Stimulated activated CD4-positive, alpha-beta T cell treated with anti-CD3 and anti-CD28 coated beads, Interleukin-12 subunit alpha, Interleukin-12 subunit beta, amount 100 ng/mL, for 24 hours (primary cell): Measurements from ENCODE around the gene DBH.

Source experiments
- DNase-seq, 2 experiments: peaks; one replicate each; pipeline ENCODE4 v3.0.0-alpha.2; 2020; ENCODE audit warnings: low read depth in 2 of 2

The DBH gene

GRCh38 chr9:133604856-133605255 is 31.3 kb upstream of the DBH start:
- no peak for DNase-seq

- DNase-seq = no peak
These were observed 30.7 kb upstream of the DBH start for GRCh38 chr9:133605446-133605845.

GRCh38 chr9:133605856-133606707 is 30.1 kb upstream of the DBH start:
- DNase-seq = no peak

- DNase-seq = no peak
These were observed 29.5 kb upstream of the DBH start for GRCh38 chr9:133606708-133607025.

- DNase-seq = no peak
These were observed 28.8 kb upstream of the DBH start for GRCh38 chr9:133607381-133607780.

- no peak for DNase-seq
These were observed 28.2 kb upstream of the DBH start for GRCh38 chr9:133607976-133608375.

GRCh38 chr9:133608382-133608781 is 27.8 kb upstream of the DBH start:
- no peak for DNase-seq

- no peak for DNase-seq
These were observed 27.3 kb upstream of the DBH start for GRCh38 chr9:133608889-133609288.

- DNase-seq = no peak
These were observed 26.7 kb upstream of the DBH start, which contains the start of gene FAM163B for GRCh38 chr9:133609311-133610098. Gene FAM163B, minus strand, starts transcription at chr9:133609389. Its CDS starts 29,166 bp downstream, at chr9:133580223.

- no peak for DNase-seq
These were observed 25.3 kb upstream of the DBH start for GRCh38 chr9:133610845-133611244.

GRCh38 chr9:133612051-133612450 is 24.1 kb upstream of the DBH start:
- DNase-seq = no peak

- DNase-seq = no peak
These were observed 23.3 kb upstream of the DBH start for GRCh38 chr9:133612816-133613215.

GRCh38 chr9:133613432-133613831 is 22.7 kb upstream of the DBH start:
- DNase-seq = no peak

- no peak for DNase-seq
These were observed 22.1 kb upstream of the DBH start for GRCh38 chr9:133614056-133614455.

GRCh38 chr9:133614678-133615077 is 21.5 kb upstream of the DBH start:
- DNase-seq = no peak

GRCh38 chr9:133615186-133615585 is 21.0 kb upstream of the DBH start:
- DNase-seq = no peak

GRCh38 chr9:133615606-133616188 is 20.5 kb upstream of the DBH start:
- no peak for DNase-seq

- no peak for DNase-seq
These were observed 19.3 kb upstream of the DBH start for GRCh38 chr9:133616643-133617405.

- DNase-seq = no peak
These were observed 17.4 kb upstream of the DBH start for GRCh38 chr9:133618726-133619125.

- DNase-seq = peak; percentile 8 to 45
These were observed 16.4 kb upstream of the DBH start for GRCh38 chr9:133619791-133620190.

- DNase-seq = no peak
These were observed 14.4 kb upstream of the DBH start for GRCh38 chr9:133621725-133622267.

GRCh38 chr9:133622555-133622954 is 13.6 kb upstream of the DBH start:
- no peak for DNase-seq
